H9 (cell line): ENCODE measurements around the gene MT3. TPM values are rescaled to one million over a fixed set of nuclear protein-coding genes. Genes with fewer than 3 reads are reported as not detected.

Experiments used
- DNase-seq: peaks from one replicate; pipeline ENCODE4 v3.0.0-alpha.2; 2017
- H2AFZ ChIP-seq: one replicate; pipeline ENCODE4 v1.6.1; 2013; ENCODE audit warnings: mild to moderate bottlenecking, low read length, control low read depth, moderate library complexity
- H2AK5ac ChIP-seq: 2 replicates; pipeline ENCODE4 v1.6.1; 2013; ENCODE audit warnings: low read length, control low read depth, mixed read lengths; ENCODE audit not compliant: insufficient read length
- H2BK120ac ChIP-seq: one replicate; pipeline ENCODE4 v1.6.1; 2013; ENCODE audit warnings: low read depth, mild to moderate bottlenecking, low read length, control low read depth, inconsistent platforms; ENCODE audit not compliant: poor library complexity, severe bottlenecking
- H2BK12ac ChIP-seq: 2 replicates; pipeline ENCODE4 v1.6.1; 2013; ENCODE audit warnings: low read length, control low read depth, mixed read lengths, low read depth; ENCODE audit not compliant: insufficient read length
- H2BK15ac ChIP-seq: 2 replicates; pipeline ENCODE4 v1.6.1; 2013; ENCODE audit warnings: low read depth, low read length, control low read depth
- H2BK20ac ChIP-seq: one replicate; pipeline ENCODE4 v1.6.1; 2013; ENCODE audit warnings: low read depth, mild to moderate bottlenecking, low read length, control low read depth, inconsistent platforms; ENCODE audit not compliant: poor library complexity, severe bottlenecking
- H2BK5ac ChIP-seq: 2 replicates; pipeline ENCODE4 v1.6.1; 2013; ENCODE audit warnings: low read length, control low read depth, mixed read lengths; ENCODE audit not compliant: insufficient read length
- H3K14ac ChIP-seq: 2 replicates; pipeline ENCODE4 v1.6.1; 2013; ENCODE audit warnings: low read length, control low read depth; ENCODE audit not compliant: insufficient read depth
- H3K18ac ChIP-seq: 2 replicates; pipeline ENCODE4 v1.6.1; 2013; ENCODE audit warnings: low read depth, mild to moderate bottlenecking, mixed read lengths, low read length, control low read depth; ENCODE audit not compliant: insufficient read length
- H3K23ac ChIP-seq: 2 replicates; pipeline ENCODE4 v1.6.1; 2013; ENCODE audit warnings: low read length, control low read depth, mixed read lengths, low read depth; ENCODE audit not compliant: insufficient read length
- H3K23me2 ChIP-seq: 2 replicates; pipeline ENCODE4 v1.6.1; 2013; ENCODE audit warnings: low read depth, mild to moderate bottlenecking, mixed read lengths, low read length, control low read depth; ENCODE audit not compliant: insufficient read length, poor library complexity, severe bottlenecking
- H3K27ac ChIP-seq: 2 replicates; pipeline ENCODE4 v1.5.1; 2013; ENCODE audit warnings: low read length, control low read depth, mixed read lengths, low read depth; ENCODE audit not compliant: insufficient read length
- H3K27me3 ChIP-seq: 2 replicates; pipeline ENCODE4 v1.6.1; 2013; ENCODE audit warnings: low read length, control low read depth, inconsistent platforms; ENCODE audit not compliant: insufficient read depth
- H3K4ac ChIP-seq: 2 replicates; pipeline ENCODE4 v1.6.1; 2013; ENCODE audit warnings: low read depth, mild to moderate bottlenecking, control low read depth, inconsistent platforms, low read length, moderate library complexity
- H3K4me1 ChIP-seq: 2 replicates; pipeline ENCODE4 v1.6.1; 2013; ENCODE audit warnings: low read length, control low read depth, inconsistent platforms; ENCODE audit not compliant: insufficient read depth
- H3K4me2 ChIP-seq: 2 replicates; pipeline ENCODE4 v1.6.1; 2013; ENCODE audit warnings: low read length, control low read depth, mixed read lengths; ENCODE audit not compliant: insufficient read length, insufficient read depth
- H3K56ac ChIP-seq: 2 replicates; pipeline ENCODE4 v1.6.1; 2013; ENCODE audit warnings: low read depth, mild to moderate bottlenecking, mixed read lengths, low read length, control low read depth; ENCODE audit not compliant: insufficient read length
- H3K79me1 ChIP-seq: 2 replicates; pipeline ENCODE4 v1.6.1; 2013; ENCODE audit warnings: low read depth, mild to moderate bottlenecking, moderate library complexity, low read length, control low read depth, inconsistent platforms; ENCODE audit not compliant: insufficient read depth, poor library complexity, severe bottlenecking
- H3K79me2 ChIP-seq: 2 replicates; pipeline ENCODE4 v1.6.1; 2013; ENCODE audit warnings: low read length, control low read depth, inconsistent platforms; ENCODE audit not compliant: insufficient read depth
- H3K9ac ChIP-seq: 2 replicates; pipeline ENCODE4 v1.6.1; 2013; ENCODE audit warnings: low read length, control low read depth, mixed read lengths; ENCODE audit not compliant: insufficient read length; ENCODE audit errors: extremely low read depth
- H3K9me3 ChIP-seq: one replicate; pipeline ENCODE4 v1.6.1; 2013; ENCODE audit warnings: low read depth, low read length, inconsistent platforms; ENCODE audit not compliant: control insufficient read depth
- H3T11ph ChIP-seq: one replicate; pipeline ENCODE4 v1.6.1; 2013; ENCODE audit warnings: mild to moderate bottlenecking, low read length, control low read depth, inconsistent platforms
- H4K20me1 ChIP-seq: one replicate; pipeline ENCODE4 v1.6.1; 2013; ENCODE audit not compliant: control insufficient read depth, insufficient read length, insufficient read depth
- H4K5ac ChIP-seq: 2 replicates; pipeline ENCODE4 v1.6.1; 2013; ENCODE audit warnings: low read depth, mild to moderate bottlenecking, mixed read lengths, low read length, control low read depth; ENCODE audit not compliant: insufficient read length
- H4K8ac ChIP-seq: replicated peaks from 2 replicates; pipeline ENCODE4 v1.6.1; 2013; ENCODE audit warnings: low read length, control low read depth, mixed read lengths, low read depth; ENCODE audit not compliant: insufficient read length
- H4K91ac ChIP-seq: 2 replicates; pipeline ENCODE4 v1.6.1; 2013; ENCODE audit warnings: low read depth, mild to moderate bottlenecking, moderate library complexity, mixed read lengths, low read length, control low read depth; ENCODE audit not compliant: insufficient read length
- H3K27ac Mint-ChIP-seq, 3 experiments: 2 replicates in 2 of 3; 3 replicates in 1 of 3; pipeline ENCODE4 v1.8.0; 2020 to 2021; ENCODE audit warnings: mixed read lengths in 3 of 3, mild to moderate bottlenecking in 1 of 3, moderate library complexity in 1 of 3
- H3K27me3 Mint-ChIP-seq: 2 replicates; pipeline ENCODE4 v1.8.0; 2021; ENCODE audit warnings: low read depth, mild to moderate bottlenecking, moderate library complexity, mixed read lengths
- H3K36me3 Mint-ChIP-seq, 3 experiments: 2 replicates in 2 of 3; 3 replicates in 1 of 3; pipeline ENCODE4 v1.8.0; 2020 to 2021; ENCODE audit warnings: low read depth in 3 of 3, mixed read lengths in 3 of 3; ENCODE audit not compliant: insufficient read depth in 1 of 3
- H3K4me1 Mint-ChIP-seq, 2 experiments: 2 replicates each; pipeline ENCODE4 v1.8.0; 2020; ENCODE audit warnings: mixed read lengths in 2 of 2
- H3K4me3 Mint-ChIP-seq, 2 experiments: 2 replicates in 1 of 2; 3 replicates in 1 of 2; pipeline ENCODE4 v1.8.0; 2020 to 2021; ENCODE audit warnings: mild to moderate bottlenecking in 2 of 2, mixed read lengths in 2 of 2, moderate library complexity in 1 of 2
- H3K9me3 Mint-ChIP-seq, 2 experiments: 2 replicates in 1 of 2; 3 replicates in 1 of 2; pipeline ENCODE4 v1.8.0; 2020; ENCODE audit warnings: mild to moderate bottlenecking in 2 of 2, mixed read lengths in 2 of 2, moderate library complexity in 1 of 2
- CTCF ChIP-seq: fragments of 200-600 bp; sonication (generic); conservative IDR thresholded peaks from 3 replicates; pipeline ENCODE4 v1.8.0; 2021; ENCODE audit warnings: antibody characterized with exemption, mild to moderate bottlenecking
- WGBS: extraction: QIAGEN DNeasy Blood & Tissue Kit; methylation state at CpG from one replicate; pipeline ENCODE4 v1.1.7; 2013; ENCODE audit warnings: missing lambda C conversion rate, low lambda C conversion rate, mixed read lengths; ENCODE audit not compliant: insufficient read length; ENCODE audit errors: extremely low coverage; 5-methylcytosine and 5-hydroxymethylcytosine counted together
- total RNA-seq: library from RNA; stranded (reverse); gene quantifications from 2 replicates; pipeline ENCODE4 v1.2.1, GENCODE V29; 2021

The MT3 gene
- total RNA-seq, 1 experiment from 2014 or later = not detected

GRCh38 chr16:56591377-56592060 is 2.2 kb downstream of the MT3 start:
- no peak for TF ChIP-seq CTCF
- WGBS = no CpG with 5 or more reads among the region's 4 CpGs
- Histone ChIP-seq H3K9ac (no peak overlapping the region), H3K79me1 (no peaks in the 10 kb centered on the region), H3K23me2 (peaks cover 8% of the 10 kb centered on the region), H3K79me2 (no peaks in the 10 kb centered on the region), H3T11ph (no peak overlapping the region), H2AFZ (no peak overlapping the region), H3K9me3 (no peaks in the 10 kb centered on the region), H3K27ac (no peak overlapping the region), H2BK5ac (no peak overlapping the region), H3K27me3 (peaks cover 25% of the 10 kb centered on the region; the same call in 1 of the 2 replicates), H3K56ac (no peak overlapping the region), H4K91ac (no peak overlapping the region), H2BK12ac (no peak overlapping the region), H3K4me2 (no peak overlapping the region), H3K14ac (no peak overlapping the region), H2BK120ac (no peak overlapping the region), H2AK5ac (no peak overlapping the region), H3K23ac (no peak overlapping the region), H2BK20ac (no peak overlapping the region), H3K4me1 (no peaks in the 10 kb centered on the region), H4K8ac (no peak overlapping the region), H4K5ac (no peak overlapping the region), H4K20me1 (peaks cover 3% of the 10 kb centered on the region), H2BK15ac (no peak overlapping the region), H3K18ac (no peak overlapping the region), H3K4ac (no peak overlapping the region)
- no peak for DNase-seq
- H3K27ac Mint-ChIP-seq = no peak overlapping the region
- H3K27me3 Mint-ChIP-seq = peaks cover 82% of the 10 kb centered on the region
- H3K4me3 Mint-ChIP-seq = no peak overlapping the region
- H3K4me1 Mint-ChIP-seq = peaks cover 6 to 13% of the 10 kb centered on the region in 2 experiments
- H3K36me3 Mint-ChIP-seq = no peaks in the 10 kb centered on the region
- no peaks in the 10 kb centered on the region; a peak in 2 of 5 replicates for H3K9me3 Mint-ChIP-seq
